Uterus (tissue), 4 donors: ENCODE data around the gene KCNA4. TPM values are rescaled to one million over a fixed set of nuclear protein-coding genes. Genes with fewer than 3 reads are reported as not detected.

Source experiments
- DNase-seq, 2 donors: peaks; one replicate each; pipeline ENCODE4 v3.0.0-alpha.2; 2019 to 2020
- H3K27ac ChIP-seq, 2 donors: fragments of 200-600 bp; sonication (generic); 1 replicate in 1 of 2; 2 replicates in 1 of 2; pipeline ENCODE4 v1.5.1; 2016 to 2018
- H3K27me3 ChIP-seq, 2 donors: fragments of 200-600 bp; sonication (generic); one replicate each; pipeline ENCODE4 v1.5.1; 2018 to 2019; ENCODE audit warnings: control low read depth in 1 of 2
- H3K36me3 ChIP-seq, 2 donors: fragments of 200-600 bp; sonication (generic); one replicate each; pipeline ENCODE4 v1.5.1; 2019; ENCODE audit warnings: control low read depth in 1 of 2
- H3K4me1 ChIP-seq, 2 donors: fragments of 200-600 bp; sonication (generic); one replicate each; pipeline ENCODE4 v1.5.1; 2018 to 2019; ENCODE audit warnings: control low read depth in 1 of 2
- H3K4me3 ChIP-seq, 2 donors: fragments of 200-600 bp; sonication (generic); 1 replicate in 1 of 2; 2 replicates in 1 of 2; pipeline ENCODE4 v1.5.1; 2018 to 2019; ENCODE audit warnings: mild to moderate bottlenecking in 1 of 2
- H3K9me3 ChIP-seq, 2 donors: fragments of 200-600 bp; sonication (generic); one replicate each; pipeline ENCODE4 v1.5.1; 2019; ENCODE audit warnings: control low read depth in 1 of 2
- POLR2A ChIP-seq, 2 donors: fragments of 450-650 bp; IDR thresholded peaks; one replicate each; pipeline ENCODE4 v1.6.1; 2016; ENCODE audit warnings: antibody characterized with exemption in 2 of 2, mild to moderate bottlenecking in 1 of 2, moderate library complexity in 1 of 2
- intact Hi-C: fragments of 100-400 bp; cut with DNase I; formaldehyde crosslinking; loops from one replicate; pipeline ENCODE4 v1.15.1; 2023; ENCODE audit warnings: low total_unique reads
- total RNA-seq, 4 donors: library from RNA; depleted of rRNA in 3 of 4; stranded (reverse); fragments of >200 nt in 3 of 4; gene quantifications; one replicate each; pipeline versions ENCODE4 v1.1.0 to v1.2.4, GENCODE V29; 2014 to 2023
- TF ChIP-seq, protein P1 (sequence below), 4 experiments: fragments of 200-600 bp in 2 of 4; fragments of 450-650 bp in 2 of 4; sonication (generic) in 2 of 4; IDR thresholded peaks; one replicate each; pipeline ENCODE4 v1.5.1; 2016 to 2019; ENCODE audit warnings: antibody characterized with exemption in 4 of 4, mild to moderate bottlenecking in 2 of 4, moderate library complexity in 1 of 4
- donor health status: DM: yes; HTN: yes; CAD: no.

KCNA4 gene
- total RNA-seq, 4 donors from 2014 or later: 0.88 to 5.7 TPM; not detected in 2

- no peak for DNase-seq
- Histone ChIP-seq H3K9me3 (no peaks in the 10 kb centered on the region), H3K27ac (no peak overlapping the region), H3K36me3 (no peaks in the 10 kb centered on the region), H3K4me3 (no peak overlapping the region), H3K4me1 (no peaks in the 10 kb centered on the region), H3K27me3 (no peaks in the 10 kb centered on the region)
- intact Hi-C loops: no loop called here
- no peak for TF ChIP-seq POLR2A (IDR thresholded peaks at IDR 0.05)
- TF ChIP-seq, protein P1, sequence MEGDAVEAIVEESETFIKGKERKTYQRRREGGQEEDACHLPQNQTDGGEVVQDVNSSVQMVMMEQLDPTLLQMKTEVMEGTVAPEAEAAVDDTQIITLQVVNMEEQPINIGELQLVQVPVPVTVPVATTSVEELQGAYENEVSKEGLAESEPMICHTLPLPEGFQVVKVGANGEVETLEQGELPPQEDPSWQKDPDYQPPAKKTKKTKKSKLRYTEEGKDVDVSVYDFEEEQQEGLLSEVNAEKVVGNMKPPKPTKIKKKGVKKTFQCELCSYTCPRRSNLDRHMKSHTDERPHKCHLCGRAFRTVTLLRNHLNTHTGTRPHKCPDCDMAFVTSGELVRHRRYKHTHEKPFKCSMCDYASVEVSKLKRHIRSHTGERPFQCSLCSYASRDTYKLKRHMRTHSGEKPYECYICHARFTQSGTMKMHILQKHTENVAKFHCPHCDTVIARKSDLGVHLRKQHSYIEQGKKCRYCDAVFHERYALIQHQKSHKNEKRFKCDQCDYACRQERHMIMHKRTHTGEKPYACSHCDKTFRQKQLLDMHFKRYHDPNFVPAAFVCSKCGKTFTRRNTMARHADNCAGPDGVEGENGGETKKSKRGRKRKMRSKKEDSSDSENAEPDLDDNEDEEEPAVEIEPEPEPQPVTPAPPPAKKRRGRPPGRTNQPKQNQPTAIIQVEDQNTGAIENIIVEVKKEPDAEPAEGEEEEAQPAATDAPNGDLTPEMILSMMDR (IDR thresholded peaks at IDR 0.05): no peak
Observed at GRCh38 chr11:30012346-30012745, 4.5 kb downstream of the KCNA4 start.

- no peak for DNase-seq
- no peaks in the 10 kb centered on the region for H3K9me3 ChIP-seq
- H3K27ac ChIP-seq: no peak overlapping the region
- H3K4me3 ChIP-seq: no peak overlapping the region
- no peaks in the 10 kb centered on the region for H3K36me3 ChIP-seq
- TF ChIP-seq, protein P1 (IDR thresholded peaks at IDR 0.05): no peak
- no peak for TF ChIP-seq POLR2A (IDR thresholded peaks at IDR 0.05)
- H3K4me1 ChIP-seq: no peaks in the 10 kb centered on the region
- intact Hi-C loops: no loop called here
- no peaks in the 10 kb centered on the region for H3K27me3 ChIP-seq
Observed at GRCh38 chr11:30009060-30009459, 7.8 kb downstream of the KCNA4 start.

- DNase-seq: no peak
- no peak overlapping the region for H3K4me3 ChIP-seq
- intact Hi-C loops: no loop called here
- H3K36me3 ChIP-seq: no peaks in the 10 kb centered on the region
- TF ChIP-seq, protein P1 (IDR thresholded peaks at IDR 0.05): no peak
- no peak for TF ChIP-seq POLR2A (IDR thresholded peaks at IDR 0.05)
- no peaks in the 10 kb centered on the region for H3K9me3 ChIP-seq
- H3K4me1 ChIP-seq: no peaks in the 10 kb centered on the region
- H3K27me3 ChIP-seq: no peaks in the 10 kb centered on the region
- H3K27ac ChIP-seq: no peak overlapping the region
Observed at GRCh38 chr11:30006876-30007275, 10.0 kb downstream of the KCNA4 start.

DNA sequence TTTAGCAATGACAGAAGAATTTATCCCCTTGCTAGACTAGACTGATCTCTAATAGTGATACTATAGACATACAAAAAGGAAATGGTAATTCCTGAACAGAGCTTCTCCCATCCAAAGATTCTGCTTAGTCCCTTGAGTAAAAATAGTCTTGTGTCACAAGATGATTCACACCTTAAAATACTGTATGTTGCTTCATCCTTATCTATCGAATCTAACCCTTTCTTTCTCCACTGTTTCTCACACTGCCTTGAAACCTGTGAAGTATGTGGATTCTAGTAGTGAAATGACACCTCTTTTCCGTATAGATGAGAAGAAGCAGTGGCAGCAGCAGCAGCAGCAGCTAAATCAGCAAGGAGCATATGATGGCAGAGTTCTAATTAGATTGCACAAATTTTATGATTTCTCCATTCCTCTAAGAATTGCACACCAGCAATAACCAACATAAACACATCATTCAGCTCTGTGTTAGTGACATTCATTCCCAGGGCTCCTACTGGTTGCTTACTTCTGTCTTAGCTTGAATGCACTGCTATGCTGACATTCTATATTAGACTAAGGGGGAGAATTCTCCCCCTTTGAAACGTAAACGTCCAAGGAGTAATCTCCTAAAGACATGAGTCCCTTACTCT, 14.6 kb downstream of the KCNA4 start:
- no peak for TF ChIP-seq POLR2A (IDR thresholded peaks at IDR 0.05)
- TF ChIP-seq, protein P1 (IDR thresholded peaks at IDR 0.05): no peak
- H3K4me3 ChIP-seq: no peak overlapping the region
- intact Hi-C loops: no loop called here
- no peak overlapping the region for H3K27ac ChIP-seq
- no peaks in the 10 kb centered on the region for H3K4me1 ChIP-seq
- no peak for DNase-seq
- H3K27me3 ChIP-seq: no peaks in the 10 kb centered on the region
- H3K36me3 ChIP-seq: peaks cover 0 to 3% of the 10 kb centered on the region in 2 donors
- no peaks in the 10 kb centered on the region for H3K9me3 ChIP-seq

DNA sequence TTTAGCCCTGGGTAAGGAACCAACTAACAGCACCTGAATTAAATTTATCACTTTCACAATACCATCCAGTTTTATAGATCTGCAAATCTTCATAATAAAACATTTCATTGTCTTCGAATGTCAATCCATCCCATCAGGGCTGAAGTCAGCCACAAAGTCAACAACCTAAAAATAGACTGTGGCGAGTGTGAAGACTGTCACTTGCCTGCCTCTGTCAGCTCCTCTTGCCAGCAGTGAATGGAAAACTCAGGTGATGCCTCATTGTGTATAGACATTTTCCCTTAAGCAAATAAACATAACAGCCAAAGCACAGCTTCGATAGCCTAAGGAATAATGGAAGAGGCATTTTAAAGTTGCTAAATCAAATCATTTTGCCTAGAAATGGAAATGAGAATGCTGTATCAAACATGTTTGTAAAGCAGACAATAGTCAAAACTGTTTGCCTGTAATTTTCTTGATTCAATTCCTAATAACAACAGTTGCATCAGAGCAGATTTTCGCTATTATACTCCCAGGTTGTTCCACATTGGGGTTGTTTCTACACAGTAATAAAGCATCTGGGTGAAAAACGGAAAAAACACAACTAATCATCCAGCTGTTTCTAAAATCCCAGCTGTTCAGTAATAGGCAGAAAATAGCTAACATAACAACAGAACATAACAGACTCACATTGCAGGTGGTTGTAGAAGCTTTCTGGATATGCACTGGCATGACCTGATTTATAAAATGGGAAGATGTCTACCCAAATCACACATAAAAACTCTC, 15.7 kb downstream of the KCNA4 start:
- H3K36me3 ChIP-seq: peaks cover 0 to 3% of the 10 kb centered on the region in 2 donors
- no peak overlapping the region for H3K27ac ChIP-seq
- H3K4me3 ChIP-seq: no peak overlapping the region
- no peaks in the 10 kb centered on the region for H3K9me3 ChIP-seq
- H3K4me1 ChIP-seq: no peaks in the 10 kb centered on the region
- DNase-seq: no peak
- TF ChIP-seq, protein P1 (IDR thresholded peaks at IDR 0.05): no peak
- TF ChIP-seq POLR2A (IDR thresholded peaks at IDR 0.05): no peak
- intact Hi-C loops: no loop called here
- H3K27me3 ChIP-seq: no peaks in the 10 kb centered on the region
